ENCODE measurements around the gene ARRDC1. TPM values are rescaled to one million over a fixed set of nuclear protein-coding genes. Genes with fewer than 3 reads are reported as not detected.

Gene ARRDC1
- total and polyA plus RNA-seq, 9 of the 15 experiments (the other 6 are each of a cell fraction or from before 2014, with no cell fraction given), result 0.21 to 45.3 (median 18.6) TPM

GRCh38 chr9:137657606-137658005 lies 52.1 kb downstream of the ARRDC1 start:
- in situ Hi-C loops (cut with MboI), result no loop called here
- no peak overlapping the region for H3K9ac ChIP-seq (ENCODE audit: insufficient read depth in 1 of 2, low read depth in 2 of 2, low read length in 2 of 2)
- TF ChIP-seq ILF3 (IDR thresholded peaks at IDR 0.05; ENCODE audit: borderline replicate concordance) (no peak), ZNF324 (CRISPR knock-in tag; IDR thresholded peaks at IDR 0.05) (no peak), TEAD1 (CRISPR knock-in tag; IDR thresholded peaks at IDR 0.05) (no peak), TOE1 (IDR thresholded peaks at IDR 0.05; ENCODE audit: borderline replicate concordance) (no peak), TOE1 (CRISPR knock-in tag; IDR thresholded peaks at IDR 0.05; ENCODE audit: borderline replicate concordance, low read depth) (no peak), HEY1 (CRISPR knock-in tag; IDR thresholded peaks at IDR 0.05; ENCODE audit: borderline replicate concordance) (no peak), AFF1 (IDR thresholded peaks at IDR 0.05; ENCODE audit: low read depth in 1 of 2, partially characterized antibody in 2 of 2) (no peak), RERE (CRISPR knock-in tag; IDR thresholded peaks at IDR 0.05; ENCODE audit: borderline replicate concordance) (no peak)
- H3K9me1 ChIP-seq (ENCODE audit: control insufficient read depth, insufficient read depth, low read length), result peaks cover 2% of the 10 kb centered on the region
- no TSS peak for BruUV-seq (replicated peaks)
- H2AFZ ChIP-seq (ENCODE audit: low read depth, low read length), result no peak overlapping the region
- H3K4me1 ChIP-seq (replicated peaks in 1 of 2; ENCODE audit: control insufficient read depth in 2 of 2, insufficient read depth in 2 of 2, low read length in 2 of 2), result no peaks in the 10 kb centered on the region; a peak in 1 of 5 replicates
- no peaks in the 10 kb centered on the region for H3K27me3 ChIP-seq (ENCODE audit: control insufficient read depth in 2 of 2, insufficient read depth in 2 of 2, low read length in 2 of 2)
- H3K36me3 ChIP-seq (ENCODE audit: control insufficient read depth, insufficient read depth, low read length), result peaks cover 15% of the 10 kb centered on the region; the same call in 2 of the 3 replicates
- H4K20me1 ChIP-seq (replicated peaks; ENCODE audit: control insufficient read depth, insufficient read depth, low read length), result 0 out of 2 replicates have a peak, but pooled peaks cover 4% of the 10 kb centered on the region
- 39% methylated on average over 2 of the region's 2 CpGs for WGBS (ENCODE audit: insufficient coverage, low coverage, missing lambda C conversion rate)
- ATAC-seq, result no peak
- peaks cover 71% of the 10 kb centered on the region for H3K79me2 ChIP-seq (ENCODE audit: control insufficient read depth, insufficient read depth, low read length)
- no peaks in the 10 kb centered on the region for H3K9me3 ChIP-seq (replicated peaks; ENCODE audit: control insufficient read depth, insufficient read depth, low read depth, low read length)
- no peak for FAIRE-seq
- ChIA-PET CTCF (ENCODE audit: low intra/inter-chr PET ratio) (no interaction called here), POLR2A (no interaction called here)
- no peak overlapping the region for H3K4me3 ChIP-seq
- no peak overlapping the region for H3K4me2 ChIP-seq (ENCODE audit: insufficient read depth, low read length)
- no peak for DNase-seq (ENCODE audit: extremely low read depth in 1 of 4, low spot score in 3 of 4)
- intact Hi-C loops (cut with micrococcal nuclease), result no loop called here
- H3K27ac ChIP-seq (ENCODE audit: extremely low read depth, low read depth, low read length), result no peak overlapping the region

Measured in K562 (cell line).